ENCODE measurements around the gene HSPA1B.

DNA sequence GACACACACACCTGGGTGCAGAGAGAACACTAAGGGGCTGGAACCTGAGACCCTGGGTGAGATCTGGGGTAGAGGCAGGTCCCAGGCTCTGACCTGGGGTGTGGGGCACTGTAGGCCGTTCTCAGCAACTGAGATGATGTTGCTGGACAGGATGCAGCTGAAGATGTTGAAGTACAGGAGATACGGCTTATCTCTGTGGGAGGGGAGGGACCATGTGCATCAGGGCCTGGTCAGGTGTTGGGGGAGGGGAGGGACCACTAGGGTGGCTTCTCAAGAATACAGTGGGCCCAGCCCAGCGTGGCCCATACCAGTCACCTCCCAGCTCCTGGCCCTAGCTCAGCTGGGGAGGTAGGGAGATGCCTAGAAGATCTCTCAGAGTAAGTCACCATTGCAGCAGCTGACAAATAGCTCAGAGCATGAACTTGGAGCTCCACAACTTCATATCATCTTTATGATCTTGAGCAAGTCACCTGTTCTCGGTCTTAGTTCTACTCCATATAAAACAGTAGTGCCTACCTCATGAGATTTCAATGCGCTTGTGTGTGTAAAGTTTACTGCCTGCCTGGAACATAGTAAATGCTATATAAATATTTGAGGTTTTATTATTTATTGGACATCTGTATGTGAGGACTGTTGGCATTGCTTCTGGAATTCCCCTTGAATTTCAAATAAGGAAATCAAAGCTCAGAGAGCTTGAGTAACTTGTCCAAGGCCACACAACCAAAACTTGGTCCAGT, 47.5 kb downstream of the HSPA1B start:
- TF ChIP-seq, protein P1, sequence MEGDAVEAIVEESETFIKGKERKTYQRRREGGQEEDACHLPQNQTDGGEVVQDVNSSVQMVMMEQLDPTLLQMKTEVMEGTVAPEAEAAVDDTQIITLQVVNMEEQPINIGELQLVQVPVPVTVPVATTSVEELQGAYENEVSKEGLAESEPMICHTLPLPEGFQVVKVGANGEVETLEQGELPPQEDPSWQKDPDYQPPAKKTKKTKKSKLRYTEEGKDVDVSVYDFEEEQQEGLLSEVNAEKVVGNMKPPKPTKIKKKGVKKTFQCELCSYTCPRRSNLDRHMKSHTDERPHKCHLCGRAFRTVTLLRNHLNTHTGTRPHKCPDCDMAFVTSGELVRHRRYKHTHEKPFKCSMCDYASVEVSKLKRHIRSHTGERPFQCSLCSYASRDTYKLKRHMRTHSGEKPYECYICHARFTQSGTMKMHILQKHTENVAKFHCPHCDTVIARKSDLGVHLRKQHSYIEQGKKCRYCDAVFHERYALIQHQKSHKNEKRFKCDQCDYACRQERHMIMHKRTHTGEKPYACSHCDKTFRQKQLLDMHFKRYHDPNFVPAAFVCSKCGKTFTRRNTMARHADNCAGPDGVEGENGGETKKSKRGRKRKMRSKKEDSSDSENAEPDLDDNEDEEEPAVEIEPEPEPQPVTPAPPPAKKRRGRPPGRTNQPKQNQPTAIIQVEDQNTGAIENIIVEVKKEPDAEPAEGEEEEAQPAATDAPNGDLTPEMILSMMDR (IDR thresholded peaks at IDR 0.05), result no peak
- no peak for TF ChIP-seq SIN3A (IDR thresholded peaks at IDR 0.05; ENCODE audit: borderline replicate concordance, insufficient read depth, low read depth, low read length)
- TF ChIP-seq TCF7L2 (IDR thresholded peaks at IDR 0.05; ENCODE audit: low read depth, low read length), result peak; percentile 61
- TF ChIP-seq POLR2AphosphoS5 (IDR thresholded peaks at IDR 0.05; ENCODE audit: low read depth, low read length), result no peak
- TF ChIP-seq REST (IDR thresholded peaks at IDR 0.05; ENCODE audit: insufficient read depth in 1 of 2, low read depth in 2 of 2, low read length in 1 of 2), result no peak

Measured in Panc1 (cell line).